GM12878 (cell line): Measurements from ENCODE around the gene PRKAG2. TPM values are rescaled to one million over a fixed set of nuclear protein-coding genes. Genes with fewer than 3 reads are reported as not detected.

Experiments used
- ATAC-seq: fragments of 200-7000 bp; cut with Tn5 transposase; 3 replicates; pipeline ENCODE4 v1.9.1; 2020; ENCODE audit warnings: mild to moderate bottlenecking, moderate library complexity
- BruUV-seq: library from RNA; stranded (reverse); fragments of 400-500 nt; replicated peaks from 2 replicates; lab custom pipeline; 2021; lab: Mats Ljungman, UMichigan
- CTCF ChIA-PET: fragments of 300-600 bp; sonication (Branson Sonifier 250); formaldehyde crosslinking; extraction: SDS; loops from one replicate; lab custom pipeline; 2021; ENCODE audit warnings: inconsistent platforms; lab: Yijun Ruan, JAX
- POLR2A ChIA-PET: fragments of 350-600 bp; formaldehyde crosslinking; extraction: SDS; loops from one replicate; lab custom pipeline; 2021; ENCODE audit warnings: inconsistent platforms; lab: Charles Lee
- RAD21 ChIA-PET: fragments of 300-600 bp; sonication (Branson Sonifier 250); formaldehyde crosslinking; loops from one replicate; lab custom pipeline; 2023; ENCODE audit warnings: antibody characterized with exemption; ENCODE audit not compliant: unreplicated experiment; lab: Charles Lee
- SMC1A ChIA-PET: fragments of 300-600 bp; sonication (Branson Sonifier 250); formaldehyde crosslinking; loops from one replicate; lab custom pipeline; 2023; ENCODE audit not compliant: unreplicated experiment, uncharacterized antibody; lab: Charles Lee
- DNase-seq: peaks from one replicate; pipeline ENCODE4 v3.0.0-alpha.2; 2011; ENCODE audit warnings: low read depth, low spot score
- FAIRE-seq: peaks from 3 replicates; lab custom pipeline; 2011; peaks lifted over from hg19 to GRCh38; lab: Jason Lieb, UNC
- H2AFZ ChIP-seq: 2 replicates; pipeline ENCODE4 v1.6.0; 2011; ENCODE audit warnings: low read depth, low read length, control low read depth; ENCODE audit not compliant: control insufficient read depth
- H3K27ac ChIP-seq: 2 replicates; pipeline ENCODE4 v1.5.1; 2011; ENCODE audit warnings: control low read depth; ENCODE audit not compliant: control insufficient read depth, insufficient read depth
- H3K27me3 ChIP-seq, 2 experiments: replicated peaks in 1 of 2; 2 replicates each; pipeline versions ENCODE4 v1.6.0 to v1.6.1; 2011; ENCODE audit warnings: low read length in 1 of 2; ENCODE audit not compliant: control insufficient read depth in 2 of 2, insufficient read depth in 2 of 2
- H3K36me3 ChIP-seq, 2 experiments: 2 replicates each; pipeline ENCODE4 v1.5.1; 2011; ENCODE audit warnings: low read length in 1 of 2; ENCODE audit not compliant: control insufficient read depth in 2 of 2, insufficient read depth in 2 of 2
- H3K4me1 ChIP-seq: 2 replicates; pipeline ENCODE4 v1.6.1; 2011; ENCODE audit warnings: mild to moderate bottlenecking, low read length, moderate library complexity, mixed read lengths; ENCODE audit not compliant: control insufficient read depth, insufficient read depth
- H3K4me2 ChIP-seq: 2 replicates; pipeline ENCODE4 v1.6.0; 2011; ENCODE audit warnings: control low read depth; ENCODE audit not compliant: control insufficient read depth, insufficient read depth
- H3K4me3 ChIP-seq: fragments of 200-600 bp; sonication (generic); 2 replicates; pipeline ENCODE4 v1.5.1; 2016
- H3K79me2 ChIP-seq: 2 replicates; pipeline ENCODE4 v1.6.0; 2011; ENCODE audit warnings: low read length; ENCODE audit not compliant: control insufficient read depth, insufficient read depth
- H3K9ac ChIP-seq: 2 replicates; pipeline ENCODE4 v1.8.0; 2011; ENCODE audit warnings: low read length, control low read depth, mixed read lengths; ENCODE audit not compliant: control insufficient read depth, insufficient read depth
- H3K9me3 ChIP-seq: replicated peaks from 3 replicates; pipeline ENCODE4 v1.5.1; 2011; ENCODE audit warnings: mild to moderate bottlenecking, low read length; ENCODE audit not compliant: control insufficient read depth, insufficient read depth
- H4K20me1 ChIP-seq: 2 replicates; pipeline ENCODE4 v1.6.0; 2011; ENCODE audit not compliant: control insufficient read depth, insufficient read depth
- IKZF1 ChIP-seq: fragments of 450-650 bp; conservative IDR thresholded peaks from 2 replicates; pipeline ENCODE4 v1.6.1; 2017; ENCODE audit warnings: antibody characterized with exemption, mild to moderate bottlenecking
- IKZF2 ChIP-seq, 2 experiments: fragments of 450-650 bp; IDR thresholded peaks; 2 replicates each; pipeline ENCODE4 v1.6.1; 2017; ENCODE audit warnings: mild to moderate bottlenecking in 2 of 2, moderate library complexity in 2 of 2
- MXI1 ChIP-seq: fragments of 150-350 bp; IDR thresholded peaks from 2 replicates; pipeline ENCODE4 v1.6.1; 2011; ENCODE audit warnings: low read depth, mild to moderate bottlenecking, inconsistent platforms, low read length, improper control_type of control experiment
- NFYA ChIP-seq: IDR thresholded peaks from 2 replicates; pipeline ENCODE4 v1.6.1; 2011; ENCODE audit warnings: low read depth, mild to moderate bottlenecking, low read length, improper control_type of control experiment, borderline replicate concordance
- NR2C2 ChIP-seq: IDR thresholded peaks from 2 replicates; pipeline ENCODE4 v1.6.1; 2011; ENCODE audit warnings: borderline replicate concordance, low read depth; ENCODE audit not compliant: control insufficient read depth, insufficient read length
- RBBP5 ChIP-seq: fragments of 200-600 bp; sonication (generic); conservative IDR thresholded peaks from 2 replicates; pipeline ENCODE4 v1.6.1; 2016
- RCOR1 ChIP-seq: conservative IDR thresholded peaks from 2 replicates; pipeline ENCODE4 v1.6.1; 2012; ENCODE audit warnings: low read depth, low read length, improper control_type of control experiment
- RUNX3 ChIP-seq: IDR thresholded peaks from 2 replicates; pipeline ENCODE4 v1.6.1; 2012; ENCODE audit warnings: low read length, inconsistent platforms
- SPI1 ChIP-seq: IDR thresholded peaks from 2 replicates; pipeline ENCODE4 v1.6.1; 2011; ENCODE audit warnings: low read depth, mild to moderate bottlenecking, low read length, moderate library complexity, borderline replicate concordance; ENCODE audit not compliant: insufficient read depth
- SUZ12 ChIP-seq: fragments of 200-600 bp; sonication (generic); IDR thresholded peaks from one replicate; pipeline ENCODE4 v1.6.1; 2018; ENCODE audit warnings: antibody characterized with exemption, mild to moderate bottlenecking; ENCODE audit not compliant: unreplicated experiment
- TBL1XR1 ChIP-seq: IDR thresholded peaks from 2 replicates; pipeline ENCODE4 v1.6.1; 2012; ENCODE audit warnings: low read depth, low read length, improper control_type of control experiment
- WGBS: methylation state at CpG from one replicate; pipeline ENCODE4 v1.1.6; 2016; ENCODE audit warnings: low lambda C conversion rate; ENCODE audit not compliant: insufficient replicate concordance, insufficient coverage; ENCODE audit errors: missing lambda C conversion rate; 5-methylcytosine and 5-hydroxymethylcytosine counted together
- in situ Hi-C: fragments of 300-500 bp; cut with MboI; formaldehyde crosslinking; loops from 9 replicates; pipeline ENCODE4 v1.14.3; 2018; ENCODE audit warnings: mixed read lengths
- intact Hi-C: fragments of 100-400 bp; cut with micrococcal nuclease; formaldehyde crosslinking; loops from one replicate; pipeline ENCODE4 v1.14.2; 2022; ENCODE audit not compliant: unreplicated experiment
- polyA plus RNA-seq, 11 experiments: library from polyadenylated mRNA; depleted of rRNA in 4 of 11; unstranded in 6 of 11; stranded (reverse) in 5 of 11; fragments of >200 nt; fragmentation: Nextera tagmentation in 4 of 11; fragmentation: Illumina TruSeq in 1 of 11; extraction: Ambion mirVana in 4 of 11; extraction: Trizol in 1 of 11; gene quantifications; 1 replicate in 1 of 11; 2 replicates in 10 of 11; pipeline versions ENCODE4 v1.2.1 to v1.2.3, GENCODE V29; 2011 to 2016; ENCODE audit warnings: inconsistent platforms in 2 of 11, missing spikeins in 2 of 11, low read depth in 1 of 11
- total RNA-seq, 4 experiments: library from RNA; depleted of rRNA in 3 of 4; stranded (reverse); fragments of >200 nt in 3 of 4; fragmentation: Illumina TruSeq in 1 of 4; extraction: Trizol in 1 of 4; gene quantifications; 2 replicates each; pipeline versions ENCODE4 v1.2.1 to v1.2.3, GENCODE V29; 2013 to 2021
- TF ChIP-seq, protein P1 (sequence below): fragments of 450-650 bp; conservative IDR thresholded peaks from 2 replicates; pipeline ENCODE4 v1.6.1; 2017; ENCODE audit warnings: mild to moderate bottlenecking, moderate library complexity
- TF ChIP-seq, protein P2 (sequence below): IDR thresholded peaks from 2 replicates; pipeline ENCODE4 v1.6.1; 2012; ENCODE audit warnings: improper control_type of control experiment, low read depth, low read length; ENCODE audit not compliant: insufficient replicate concordance

Gene PRKAG2
- total and polyA plus RNA-seq, 10 of the 15 experiments (the other 5 are each of a cell fraction or from before 2014, with no cell fraction given): 3.4 to 8.9 (median 6.8) TPM

DNA sequence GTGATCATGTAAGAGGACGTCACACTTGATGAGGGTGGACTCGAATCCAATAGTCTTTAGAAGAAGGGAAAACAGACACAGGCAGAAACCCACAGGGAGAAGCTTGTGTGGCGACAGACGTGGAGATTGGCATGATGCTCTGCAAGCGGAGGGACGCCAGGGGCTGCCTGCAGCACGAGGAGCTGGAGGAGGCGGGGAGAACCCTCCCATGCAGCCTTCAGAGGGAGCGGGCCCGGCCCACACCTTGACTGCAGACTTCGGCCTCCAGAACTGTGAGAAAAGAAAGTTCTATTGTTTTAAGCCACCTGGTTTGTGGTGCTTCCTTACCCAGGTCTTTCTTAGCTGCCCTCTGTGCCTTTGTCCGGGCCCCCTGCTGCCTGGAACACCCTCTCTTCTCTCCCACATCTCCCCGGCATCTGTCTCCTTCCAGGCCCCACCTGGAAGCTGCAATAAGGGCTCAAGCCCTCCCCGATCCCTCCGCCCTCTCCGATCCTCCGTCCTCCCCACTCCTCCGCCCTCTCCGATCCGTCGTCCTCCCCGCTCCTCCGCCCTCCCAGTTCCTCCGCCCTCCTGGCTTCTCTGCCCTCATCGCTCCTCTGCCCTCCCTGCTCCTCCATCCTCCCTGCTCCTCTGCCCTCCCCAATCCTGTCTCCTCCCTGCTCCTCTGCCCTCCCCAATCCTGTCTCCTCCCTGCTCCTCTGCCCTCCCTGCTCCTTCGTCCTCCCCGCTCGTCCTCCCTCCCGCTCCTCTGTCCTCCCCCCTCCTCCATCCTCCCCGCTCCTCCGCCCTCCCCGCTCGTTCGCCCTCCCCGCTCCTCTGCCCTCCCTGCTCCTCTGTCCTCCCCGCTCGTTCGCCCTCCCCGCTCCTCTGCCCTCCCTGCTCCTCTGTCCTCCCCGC, 17.4 kb upstream of the PRKAG2 start:
- Histone ChIP-seq H2AFZ (no peak overlapping the region), H4K20me1 (no peaks in the 10 kb centered on the region), H3K4me1 (no peaks in the 10 kb centered on the region), H3K79me2 (no peaks in the 10 kb centered on the region), H3K27ac (no peak overlapping the region), H3K9me3 (no peaks in the 10 kb centered on the region), H3K9ac (no peak overlapping the region), H3K4me3 (no peak overlapping the region), H3K4me2 (no peak overlapping the region), H3K36me3 (no peaks in the 10 kb centered on the region), H3K27me3 (peaks cover 0 to 3% of the 10 kb centered on the region in 2 experiments; a peak in 2 of 4 replicates)
- ChIA-PET SMC1A (no interaction called here), CTCF (no interaction called here), POLR2A (no interaction called here), RAD21 (no interaction called here)
- no TSS peak for BruUV-seq
- ATAC-seq (no peak), DNase-seq (no peak), FAIRE-seq (no peak)
- in situ Hi-C loops (no loop called here), intact Hi-C loops (no loop called here)
- WGBS: 44% methylated on average over 13 of the region's 40 CpGs
- no peak for TF ChIP-seq NFYA
- TF ChIP-seq TBL1XR1: no peak
- no peak for TF ChIP-seq NR2C2
- no peak for TF ChIP-seq SUZ12
- TF ChIP-seq IKZF2 (IDR thresholded peaks at IDR 0.05): no peak
- TF ChIP-seq MXI1: no peak
- no peak for TF ChIP-seq RCOR1
- no peak for TF ChIP-seq RUNX3
- TF ChIP-seq, protein P1, sequence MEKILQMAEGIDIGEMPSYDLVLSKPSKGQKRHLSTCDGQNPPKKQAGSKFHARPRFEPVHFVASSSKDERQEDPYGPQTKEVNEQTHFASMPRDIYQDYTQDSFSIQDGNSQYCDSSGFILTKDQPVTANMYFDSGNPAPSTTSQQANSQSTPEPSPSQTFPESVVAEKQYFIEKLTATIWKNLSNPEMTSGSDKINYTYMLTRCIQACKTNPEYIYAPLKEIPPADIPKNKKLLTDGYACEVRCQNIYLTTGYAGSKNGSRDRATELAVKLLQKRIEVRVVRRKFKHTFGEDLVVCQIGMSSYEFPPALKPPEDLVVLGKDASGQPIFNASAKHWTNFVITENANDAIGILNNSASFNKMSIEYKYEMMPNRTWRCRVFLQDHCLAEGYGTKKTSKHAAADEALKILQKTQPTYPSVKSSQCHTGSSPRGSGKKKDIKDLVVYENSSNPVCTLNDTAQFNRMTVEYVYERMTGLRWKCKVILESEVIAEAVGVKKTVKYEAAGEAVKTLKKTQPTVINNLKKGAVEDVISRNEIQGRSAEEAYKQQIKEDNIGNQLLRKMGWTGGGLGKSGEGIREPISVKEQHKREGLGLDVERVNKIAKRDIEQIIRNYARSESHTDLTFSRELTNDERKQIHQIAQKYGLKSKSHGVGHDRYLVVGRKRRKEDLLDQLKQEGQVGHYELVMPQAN: no peak
- TF ChIP-seq IKZF1: no peak
- TF ChIP-seq, protein P2, sequence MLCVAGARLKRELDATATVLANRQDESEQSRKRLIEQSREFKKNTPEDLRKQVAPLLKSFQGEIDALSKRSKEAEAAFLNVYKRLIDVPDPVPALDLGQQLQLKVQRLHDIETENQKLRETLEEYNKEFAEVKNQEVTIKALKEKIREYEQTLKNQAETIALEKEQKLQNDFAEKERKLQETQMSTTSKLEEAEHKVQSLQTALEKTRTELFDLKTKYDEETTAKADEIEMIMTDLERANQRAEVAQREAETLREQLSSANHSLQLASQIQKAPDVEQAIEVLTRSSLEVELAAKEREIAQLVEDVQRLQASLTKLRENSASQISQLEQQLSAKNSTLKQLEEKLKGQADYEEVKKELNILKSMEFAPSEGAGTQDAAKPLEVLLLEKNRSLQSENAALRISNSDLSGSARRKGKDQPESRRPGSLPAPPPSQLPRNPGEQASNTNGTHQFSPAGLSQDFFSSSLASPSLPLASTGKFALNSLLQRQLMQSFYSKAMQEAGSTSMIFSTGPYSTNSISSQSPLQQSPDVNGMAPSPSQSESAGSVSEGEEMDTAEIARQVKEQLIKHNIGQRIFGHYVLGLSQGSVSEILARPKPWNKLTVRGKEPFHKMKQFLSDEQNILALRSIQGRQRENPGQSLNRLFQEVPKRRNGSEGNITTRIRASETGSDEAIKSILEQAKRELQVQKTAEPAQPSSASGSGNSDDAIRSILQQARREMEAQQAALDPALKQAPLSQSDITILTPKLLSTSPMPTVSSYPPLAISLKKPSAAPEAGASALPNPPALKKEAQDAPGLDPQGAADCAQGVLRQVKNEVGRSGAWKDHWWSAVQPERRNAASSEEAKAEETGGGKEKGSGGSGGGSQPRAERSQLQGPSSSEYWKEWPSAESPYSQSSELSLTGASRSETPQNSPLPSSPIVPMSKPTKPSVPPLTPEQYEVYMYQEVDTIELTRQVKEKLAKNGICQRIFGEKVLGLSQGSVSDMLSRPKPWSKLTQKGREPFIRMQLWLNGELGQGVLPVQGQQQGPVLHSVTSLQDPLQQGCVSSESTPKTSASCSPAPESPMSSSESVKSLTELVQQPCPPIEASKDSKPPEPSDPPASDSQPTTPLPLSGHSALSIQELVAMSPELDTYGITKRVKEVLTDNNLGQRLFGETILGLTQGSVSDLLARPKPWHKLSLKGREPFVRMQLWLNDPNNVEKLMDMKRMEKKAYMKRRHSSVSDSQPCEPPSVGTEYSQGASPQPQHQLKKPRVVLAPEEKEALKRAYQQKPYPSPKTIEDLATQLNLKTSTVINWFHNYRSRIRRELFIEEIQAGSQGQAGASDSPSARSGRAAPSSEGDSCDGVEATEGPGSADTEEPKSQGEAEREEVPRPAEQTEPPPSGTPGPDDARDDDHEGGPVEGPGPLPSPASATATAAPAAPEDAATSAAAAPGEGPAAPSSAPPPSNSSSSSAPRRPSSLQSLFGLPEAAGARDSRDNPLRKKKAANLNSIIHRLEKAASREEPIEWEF: no peak
- TF ChIP-seq RBBP5: no peak
- TF ChIP-seq SPI1: no peak
